Endothelial cell of umbilical vein (primary cell): Measurements from ENCODE around the gene SLC18B1. TPM values are rescaled to one million over a fixed set of nuclear protein-coding genes. Genes with fewer than 3 reads are reported as not detected.

Experiments
- BruUV-seq: library from RNA; stranded (reverse); fragments of 400-500 nt; replicated peaks from 2 replicates; lab custom pipeline; 2021; lab: Mats Ljungman, UMichigan
- CTCF ChIA-PET: fragments of 300-600, 350-600 bp; sonication (Branson Sonifier 250); formaldehyde crosslinking; loops from one replicate; lab custom pipeline; 2021; ENCODE audit warnings: antibody characterized with exemption, inconsistent platforms; lab: Charles Lee
- POLR2A ChIA-PET: fragments of 300-600, 350-600 bp; sonication (Branson Sonifier 250); formaldehyde crosslinking; loops from one replicate; lab custom pipeline; 2021; ENCODE audit warnings: antibody characterized with exemption, inconsistent platforms; lab: Charles Lee
- DNase-seq: peaks from one replicate; pipeline ENCODE4 v3.0.0-alpha.2; 2011; ENCODE audit warnings: low read depth, low spot score
- FAIRE-seq: peaks from 2 replicates; lab custom pipeline; 2011; peaks lifted over from hg19 to GRCh38; lab: Jason Lieb, UNC
- H2AFZ ChIP-seq: 2 replicates; pipeline ENCODE4 v1.6.0; 2012; ENCODE audit warnings: low read depth, low read length, control low read depth, inconsistent platforms
- H3K27ac ChIP-seq: 2 replicates; pipeline ENCODE4 v1.5.1; 2011; ENCODE audit warnings: low read depth, mild to moderate bottlenecking, control low read depth, low read length, moderate library complexity; ENCODE audit not compliant: insufficient read depth
- H3K27me3 ChIP-seq, 2 experiments: 2 replicates each; pipeline versions ENCODE4 v1.6.0 to v1.6.1; 2011; ENCODE audit warnings: low read length in 2 of 2, mixed read lengths in 1 of 2; ENCODE audit not compliant: control insufficient read depth in 2 of 2, insufficient read depth in 2 of 2
- H3K36me3 ChIP-seq, 2 experiments: 2 replicates in 1 of 2; 3 replicates in 1 of 2; pipeline ENCODE4 v1.5.1; 2011; ENCODE audit warnings: low read length in 2 of 2, mild to moderate bottlenecking in 1 of 2, moderate library complexity in 1 of 2; ENCODE audit not compliant: control insufficient read depth in 2 of 2, insufficient read depth in 2 of 2; ENCODE audit errors: extremely low read depth in 1 of 2
- H3K4me1 ChIP-seq: 3 replicates; pipeline ENCODE4 v1.5.1; 2011; ENCODE audit warnings: mild to moderate bottlenecking, low read length; ENCODE audit not compliant: control insufficient read depth, insufficient read depth; ENCODE audit errors: extremely low read depth
- H3K4me2 ChIP-seq: 2 replicates; pipeline ENCODE4 v1.6.1; 2011; ENCODE audit warnings: low read length, control low read depth, mixed read lengths; ENCODE audit not compliant: insufficient read depth
- H3K4me3 ChIP-seq, 3 experiments: fragments of 200-600 bp in 1 of 3; sonication (generic), shearing (Covaris generic) in 1 of 3; replicated peaks in 1 of 3; 2 replicates each; pipeline ENCODE4 v1.5.1; 2011 to 2016; ENCODE audit warnings: control low read depth in 3 of 3, low read length in 3 of 3, mild to moderate bottlenecking in 2 of 3, inconsistent platforms in 1 of 3, low read depth in 1 of 3, moderate library complexity in 1 of 3; ENCODE audit not compliant: insufficient read depth in 1 of 3
- H3K79me2 ChIP-seq: 2 replicates; pipeline ENCODE4 v1.6.0; 2012; ENCODE audit warnings: low read length, inconsistent platforms; ENCODE audit not compliant: control insufficient read depth, insufficient read depth
- H3K9ac ChIP-seq: replicated peaks from 2 replicates; pipeline ENCODE3; 2011; ENCODE audit warnings: low read length, control low read depth; ENCODE audit not compliant: insufficient read depth; ENCODE audit errors: extremely low read depth
- H3K9me1 ChIP-seq: replicated peaks from 3 replicates; pipeline ENCODE4 v1.6.0; 2011; ENCODE audit warnings: mild to moderate bottlenecking, low read length; ENCODE audit not compliant: control insufficient read depth, insufficient read depth; ENCODE audit errors: extremely low read depth
- H3K9me3 ChIP-seq: replicated peaks from 2 replicates; pipeline ENCODE4 v1.5.1; 2012; ENCODE audit warnings: low read length, inconsistent platforms; ENCODE audit not compliant: control insufficient read depth, insufficient read depth
- H4K20me1 ChIP-seq: replicated peaks from 2 replicates; pipeline ENCODE3; 2011; ENCODE audit warnings: mild to moderate bottlenecking, low read length; ENCODE audit not compliant: control insufficient read depth, insufficient read depth; ENCODE audit errors: extremely low read depth
- EZH2 ChIP-seq: IDR thresholded peaks from 2 replicates; pipeline ENCODE4 v1.6.1; 2012; ENCODE audit warnings: borderline replicate concordance, low read depth, mild to moderate bottlenecking, moderate library complexity, low read length, inconsistent platforms; ENCODE audit not compliant: severe bottlenecking
- JUN ChIP-seq: IDR thresholded peaks from 2 replicates; pipeline ENCODE4 v1.6.1; 2011; ENCODE audit warnings: borderline replicate concordance, low read depth; ENCODE audit not compliant: insufficient read length, insufficient read depth
- MYC ChIP-seq: IDR thresholded peaks from one replicate; pipeline ENCODE4 v1.6.1; 2011; ENCODE audit warnings: mild to moderate bottlenecking, low read depth, low read length
- dilution Hi-C: fragments of 300-500 bp; cut with MboI; formaldehyde crosslinking; loops from one replicate; pipeline ENCODE4 v1.15.0; 2019; ENCODE audit warnings: low sequenced_read_pairs; ENCODE audit not compliant: extremely low pct_ligation_motif_present
- intact Hi-C: fragments of 100-400 bp; cut with micrococcal nuclease; formaldehyde crosslinking; loops from one replicate; pipeline ENCODE4 v1.10.0; 2022
- polyA plus RNA-seq, 4 experiments: library from polyadenylated mRNA; depleted of rRNA in 3 of 4; stranded (reverse) in 3 of 4; unstranded in 1 of 4; fragments of >200 nt; gene quantifications; 2 replicates each; pipeline versions ENCODE4 v1.2.1 to v1.2.3, GENCODE V29; 2011 to 2012; ENCODE audit warnings: missing spikeins in 1 of 4
- total RNA-seq: library from RNA; stranded (reverse); gene quantifications from 2 replicates; pipeline ENCODE4 v1.2.3, GENCODE V29; 2021
- TF ChIP-seq, protein P1 (sequence below), 2 donors: IDR thresholded peaks; 1 replicate in 1 of 2; 2 replicates in 1 of 2; pipeline ENCODE4 v1.5.1; 2011; ENCODE audit warnings: low read length in 2 of 2, mild to moderate bottlenecking in 2 of 2, moderate library complexity in 2 of 2, control low read depth in 1 of 2, inconsistent platforms in 1 of 2, low read depth in 1 of 2; ENCODE audit not compliant: insufficient read depth in 1 of 2; ENCODE audit errors: extremely low read depth in 1 of 2
- TF ChIP-seq, protein P2 (sequence below): IDR thresholded peaks from 2 replicates; pipeline ENCODE4 v1.6.1; 2011; ENCODE audit not compliant: insufficient read depth, insufficient read length

Gene SLC18B1
- total and polyA plus RNA-seq, 2 donors (not counting 3 experiments of a cell fraction or from before 2014, with no cell fraction given), result 8.4 to 9.2 TPM

DNA sequence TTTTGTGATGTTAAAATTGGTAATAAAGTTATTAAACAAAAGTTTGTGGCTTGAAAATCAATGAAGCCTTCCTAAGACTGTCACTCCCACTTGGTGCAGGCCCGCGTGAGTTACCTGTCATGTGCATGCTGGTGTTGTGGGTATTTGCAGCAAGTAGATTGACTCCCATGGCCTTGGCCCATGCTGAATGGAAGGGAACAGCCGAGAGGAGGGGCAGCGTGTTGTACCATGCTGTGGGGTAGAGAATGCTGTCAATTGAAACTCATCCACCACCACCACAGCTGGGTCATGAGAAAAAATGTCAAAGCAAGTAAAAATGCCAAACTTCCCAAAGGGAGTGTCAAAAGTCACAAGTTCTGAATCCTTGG, 71.8 kb downstream of the SLC18B1 start:
- intact Hi-C loops (no loop called here), dilution Hi-C loops (no loop called here)
- H3K27me3 ChIP-seq, result peaks cover 0 to 2% of the 10 kb centered on the region in 2 experiments
- no peak overlapping the region for H2AFZ ChIP-seq
- H3K9ac ChIP-seq, result no peak overlapping the region
- H3K79me2 ChIP-seq, result no peaks in the 10 kb centered on the region
- TF ChIP-seq MYC (no peak), JUN (no peak), EZH2 (no peak)
- TF ChIP-seq, protein P1, sequence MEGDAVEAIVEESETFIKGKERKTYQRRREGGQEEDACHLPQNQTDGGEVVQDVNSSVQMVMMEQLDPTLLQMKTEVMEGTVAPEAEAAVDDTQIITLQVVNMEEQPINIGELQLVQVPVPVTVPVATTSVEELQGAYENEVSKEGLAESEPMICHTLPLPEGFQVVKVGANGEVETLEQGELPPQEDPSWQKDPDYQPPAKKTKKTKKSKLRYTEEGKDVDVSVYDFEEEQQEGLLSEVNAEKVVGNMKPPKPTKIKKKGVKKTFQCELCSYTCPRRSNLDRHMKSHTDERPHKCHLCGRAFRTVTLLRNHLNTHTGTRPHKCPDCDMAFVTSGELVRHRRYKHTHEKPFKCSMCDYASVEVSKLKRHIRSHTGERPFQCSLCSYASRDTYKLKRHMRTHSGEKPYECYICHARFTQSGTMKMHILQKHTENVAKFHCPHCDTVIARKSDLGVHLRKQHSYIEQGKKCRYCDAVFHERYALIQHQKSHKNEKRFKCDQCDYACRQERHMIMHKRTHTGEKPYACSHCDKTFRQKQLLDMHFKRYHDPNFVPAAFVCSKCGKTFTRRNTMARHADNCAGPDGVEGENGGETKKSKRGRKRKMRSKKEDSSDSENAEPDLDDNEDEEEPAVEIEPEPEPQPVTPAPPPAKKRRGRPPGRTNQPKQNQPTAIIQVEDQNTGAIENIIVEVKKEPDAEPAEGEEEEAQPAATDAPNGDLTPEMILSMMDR (IDR thresholded peaks at IDR 0.05; ENCODE audit: extremely low read depth in 1 of 2, insufficient read depth in 1 of 2, low read depth in 1 of 2, low read length in 2 of 2), result no peak
- TF ChIP-seq, protein P2, sequence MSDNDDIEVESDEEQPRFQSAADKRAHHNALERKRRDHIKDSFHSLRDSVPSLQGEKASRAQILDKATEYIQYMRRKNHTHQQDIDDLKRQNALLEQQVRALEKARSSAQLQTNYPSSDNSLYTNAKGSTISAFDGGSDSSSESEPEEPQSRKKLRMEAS, result no peak
- no peaks in the 10 kb centered on the region for H3K9me3 ChIP-seq
- no TSS peak for BruUV-seq
- no peak overlapping the region for H3K27ac ChIP-seq
- POLR2A ChIA-PET, result no interaction called here
- CTCF ChIA-PET, result no interaction called here
- no peak overlapping the region for H3K4me3 ChIP-seq
- H3K4me1 ChIP-seq, result no peaks in the 10 kb centered on the region
- no peak overlapping the region for H3K4me2 ChIP-seq
- no peaks in the 10 kb centered on the region for H3K36me3 ChIP-seq
- no peaks in the 10 kb centered on the region for H3K9me1 ChIP-seq
- DNase-seq, result no peak
- no peak for FAIRE-seq
- H4K20me1 ChIP-seq, result no peaks in the 10 kb centered on the region
